ENCODE data around the gene SGO2.

SGO2 gene

GRCh38 chr2:200591308-200591707 lies 65.3 kb downstream of the SGO2 start:
- DNase-seq (ENCODE audit: low spot score in 2 of 2): no peak
- Histone ChIP-seq H3K36me3 (replicated peaks) (no peaks in the 10 kb centered on the region), H3K4me1 (no peaks in the 10 kb centered on the region), H3K9me3 (0 out of 2 replicates have a peak, but pooled peaks cover 2% of the 10 kb centered on the region), H3K27me3 (ENCODE audit: low read depth) (peaks cover 5% of the 10 kb centered on the region; the same call in 1 of the 2 replicates), H3K4me3 (no peak overlapping the region)
- in situ Hi-C loops (cut with MboI; ENCODE audit: low sequenced_read_pairs): no loop called here

- H3K4me3 ChIP-seq: no peak overlapping the region
- no peak for DNase-seq (ENCODE audit: low spot score in 2 of 2)
- peaks cover 5% of the 10 kb centered on the region; the same call in 1 of the 2 replicates for H3K27me3 ChIP-seq (ENCODE audit: low read depth)
- 0 out of 2 replicates have a peak, but pooled peaks cover 2% of the 10 kb centered on the region for H3K9me3 ChIP-seq
- H3K4me1 ChIP-seq: no peaks in the 10 kb centered on the region
- in situ Hi-C loops (cut with MboI; ENCODE audit: low sequenced_read_pairs): no loop called here
- H3K36me3 ChIP-seq (replicated peaks): no peaks in the 10 kb centered on the region
Observed at GRCh38 chr2:200592406-200593075, 66.5 kb downstream of the SGO2 start.

GRCh38 chr2:200593905-200594304 lies 67.9 kb downstream of the SGO2 start:
- H3K9me3 ChIP-seq: 0 out of 2 replicates have a peak, but pooled peaks cover 2% of the 10 kb centered on the region
- in situ Hi-C loops (cut with MboI; ENCODE audit: low sequenced_read_pairs): no loop called here
- no peaks in the 10 kb centered on the region for H3K36me3 ChIP-seq (replicated peaks)
- no peak for DNase-seq (ENCODE audit: low spot score in 2 of 2)
- H3K4me3 ChIP-seq: no peak overlapping the region
- H3K4me1 ChIP-seq: no peaks in the 10 kb centered on the region
- peaks cover 5% of the 10 kb centered on the region; the same call in 1 of the 2 replicates for H3K27me3 ChIP-seq (ENCODE audit: low read depth)

- no peak for DNase-seq (ENCODE audit: low spot score in 2 of 2)
- in situ Hi-C loops (cut with MboI; ENCODE audit: low sequenced_read_pairs): no loop called here
- Histone ChIP-seq H3K36me3 (replicated peaks) (no peaks in the 10 kb centered on the region), H3K27me3 (ENCODE audit: low read depth) (peaks cover 5% of the 10 kb centered on the region; the same call in 1 of the 2 replicates), H3K4me3 (no peak overlapping the region), H3K9me3 (0 out of 2 replicates have a peak, but pooled peaks cover 2% of the 10 kb centered on the region), H3K4me1 (no peaks in the 10 kb centered on the region)
Observed at GRCh38 chr2:200595913-200596312, 69.9 kb downstream of the SGO2 start.

GRCh38 chr2:200596774-200597570 lies 71.0 kb downstream of the SGO2 start:
- H3K4me1 ChIP-seq: no peaks in the 10 kb centered on the region
- no peaks in the 10 kb centered on the region for H3K36me3 ChIP-seq (replicated peaks)
- H3K4me3 ChIP-seq: no peak overlapping the region
- no peak for DNase-seq (ENCODE audit: low spot score in 2 of 2)
- peaks cover 5% of the 10 kb centered on the region; the same call in 1 of the 2 replicates for H3K27me3 ChIP-seq (ENCODE audit: low read depth)
- in situ Hi-C loops (cut with MboI; ENCODE audit: low sequenced_read_pairs): no loop called here
- H3K9me3 ChIP-seq: 0 out of 2 replicates have a peak, but pooled peaks cover 2% of the 10 kb centered on the region

- DNase-seq (ENCODE audit: low spot score in 2 of 2): no peak
- no peaks in the 10 kb centered on the region for H3K4me1 ChIP-seq
- 0 out of 2 replicates have a peak, but pooled peaks cover 2% of the 10 kb centered on the region for H3K9me3 ChIP-seq
- no peaks in the 10 kb centered on the region for H3K36me3 ChIP-seq (replicated peaks)
- in situ Hi-C loops (cut with MboI; ENCODE audit: low sequenced_read_pairs): no loop called here
- peaks cover 7% of the 10 kb centered on the region; the same call in 1 of the 2 replicates for H3K27me3 ChIP-seq (ENCODE audit: low read depth)
- H3K4me3 ChIP-seq: no peak overlapping the region
Observed at GRCh38 chr2:200599206-200599605, 73.2 kb downstream of the SGO2 start.

GRCh38 chr2:200600549-200601225 lies 74.7 kb downstream of the SGO2 start:
- no peaks in the 10 kb centered on the region for H3K36me3 ChIP-seq (replicated peaks)
- in situ Hi-C loops (cut with MboI; ENCODE audit: low sequenced_read_pairs): no loop called here
- H3K4me1 ChIP-seq: no peaks in the 10 kb centered on the region
- H3K4me3 ChIP-seq: no peak overlapping the region
- no peaks in the 10 kb centered on the region for H3K9me3 ChIP-seq
- 0 out of 2 replicates have a peak, but pooled peaks cover 3% of the 10 kb centered on the region for H3K27me3 ChIP-seq (ENCODE audit: low read depth)
- no peak for DNase-seq (ENCODE audit: low spot score in 2 of 2)

- H3K27me3 ChIP-seq (ENCODE audit: low read depth): 0 out of 2 replicates have a peak, but pooled peaks cover 3% of the 10 kb centered on the region
- no peaks in the 10 kb centered on the region for H3K4me1 ChIP-seq
- no peak for DNase-seq (ENCODE audit: low spot score in 2 of 2)
- no peaks in the 10 kb centered on the region for H3K9me3 ChIP-seq
- no peak overlapping the region for H3K4me3 ChIP-seq
- in situ Hi-C loops (cut with MboI; ENCODE audit: low sequenced_read_pairs): no loop called here
- H3K36me3 ChIP-seq (replicated peaks): no peaks in the 10 kb centered on the region
Observed at GRCh38 chr2:200602584-200602983, 76.6 kb downstream of the SGO2 start.

GRCh38 chr2:200603972-200604371 lies 78.0 kb downstream of the SGO2 start:
- H3K9me3 ChIP-seq: no peaks in the 10 kb centered on the region
- no peak overlapping the region for H3K4me3 ChIP-seq
- in situ Hi-C loops (cut with MboI; ENCODE audit: low sequenced_read_pairs): no loop called here
- H3K27me3 ChIP-seq (ENCODE audit: low read depth): 0 out of 2 replicates have a peak, but pooled peaks cover 3% of the 10 kb centered on the region
- no peaks in the 10 kb centered on the region for H3K36me3 ChIP-seq (replicated peaks)
- H3K4me1 ChIP-seq: no peaks in the 10 kb centered on the region
- DNase-seq (ENCODE audit: low spot score in 2 of 2): no peak

GRCh38 chr2:200604571-200605255 lies 78.7 kb downstream of the SGO2 start:
- Histone ChIP-seq H3K9me3 (no peaks in the 10 kb centered on the region), H3K4me3 (no peak overlapping the region), H3K36me3 (replicated peaks) (no peaks in the 10 kb centered on the region), H3K4me1 (no peaks in the 10 kb centered on the region), H3K27me3 (ENCODE audit: low read depth) (0 out of 2 replicates have a peak, but pooled peaks cover 3% of the 10 kb centered on the region)
- DNase-seq (ENCODE audit: low spot score in 2 of 2): no peak
- in situ Hi-C loops (cut with MboI; ENCODE audit: low sequenced_read_pairs): no loop called here

GRCh38 chr2:200608341-200609027 lies 82.5 kb downstream of the SGO2 start:
- no peak overlapping the region for H3K4me3 ChIP-seq
- H3K9me3 ChIP-seq: no peaks in the 10 kb centered on the region
- no peaks in the 10 kb centered on the region for H3K4me1 ChIP-seq
- no peak for DNase-seq (ENCODE audit: low spot score in 2 of 2)
- no peaks in the 10 kb centered on the region for H3K27me3 ChIP-seq (ENCODE audit: low read depth)
- in situ Hi-C loops (cut with MboI; ENCODE audit: low sequenced_read_pairs): no loop called here
- H3K36me3 ChIP-seq (replicated peaks): no peaks in the 10 kb centered on the region

- H3K27me3 ChIP-seq (ENCODE audit: low read depth): no peaks in the 10 kb centered on the region
- no peak overlapping the region for H3K4me3 ChIP-seq
- no peak for DNase-seq (ENCODE audit: low spot score in 2 of 2)
- no peaks in the 10 kb centered on the region for H3K36me3 ChIP-seq (replicated peaks)
- H3K4me1 ChIP-seq: no peaks in the 10 kb centered on the region
- H3K9me3 ChIP-seq: no peaks in the 10 kb centered on the region
- in situ Hi-C loops (cut with MboI; ENCODE audit: low sequenced_read_pairs): no loop called here
Observed at GRCh38 chr2:200609028-200609614, 83.1 kb downstream of the SGO2 start.

Measured in HAP-1 (cell line).